GM10266 (cell line): Measurements from ENCODE around the gene MRO.
A peak's percentile ranks its signal among the peaks of the same experiment; 100 is the strongest.
"Not testable (repeated sequence)": the region's sequence is repeated elsewhere in the genome, so short reads cannot be mapped to it uniquely, and the experiment has no call there.

Experiments used
- DNase-seq: peaks from one replicate; pipeline ENCODE4 v3.0.0; 2012; ENCODE audit errors: extremely low spot score
- TF ChIP-seq, protein P1 (sequence below): IDR thresholded peaks from 2 replicates; pipeline ENCODE4 v1.5.1; 2012; ENCODE audit warnings: mild to moderate bottlenecking, low read depth; ENCODE audit not compliant: control insufficient read depth, insufficient read depth; ENCODE audit errors: missing control alignments

Gene MRO

DNA sequence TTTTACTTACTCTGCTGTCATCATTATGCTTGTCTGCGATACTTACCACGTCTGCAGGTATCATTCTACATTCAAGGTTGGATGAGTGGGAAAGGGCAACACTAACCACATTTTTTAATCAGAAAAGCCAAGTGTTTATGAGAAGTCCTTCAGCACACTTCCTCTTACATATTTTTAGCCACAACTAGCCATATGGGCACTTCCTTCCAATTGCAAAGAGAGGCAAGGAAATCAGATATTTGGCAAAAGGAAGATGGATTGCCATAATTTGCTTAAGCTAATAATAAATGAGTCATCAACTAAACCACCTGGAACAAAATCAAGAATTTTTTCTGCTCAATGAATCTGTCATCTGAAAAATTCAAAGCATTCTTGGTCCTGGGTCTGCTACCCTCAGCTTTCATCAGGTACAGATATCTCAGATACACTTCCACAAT lies 16.7 kb upstream of the MRO start:
- TF ChIP-seq, protein P1, sequence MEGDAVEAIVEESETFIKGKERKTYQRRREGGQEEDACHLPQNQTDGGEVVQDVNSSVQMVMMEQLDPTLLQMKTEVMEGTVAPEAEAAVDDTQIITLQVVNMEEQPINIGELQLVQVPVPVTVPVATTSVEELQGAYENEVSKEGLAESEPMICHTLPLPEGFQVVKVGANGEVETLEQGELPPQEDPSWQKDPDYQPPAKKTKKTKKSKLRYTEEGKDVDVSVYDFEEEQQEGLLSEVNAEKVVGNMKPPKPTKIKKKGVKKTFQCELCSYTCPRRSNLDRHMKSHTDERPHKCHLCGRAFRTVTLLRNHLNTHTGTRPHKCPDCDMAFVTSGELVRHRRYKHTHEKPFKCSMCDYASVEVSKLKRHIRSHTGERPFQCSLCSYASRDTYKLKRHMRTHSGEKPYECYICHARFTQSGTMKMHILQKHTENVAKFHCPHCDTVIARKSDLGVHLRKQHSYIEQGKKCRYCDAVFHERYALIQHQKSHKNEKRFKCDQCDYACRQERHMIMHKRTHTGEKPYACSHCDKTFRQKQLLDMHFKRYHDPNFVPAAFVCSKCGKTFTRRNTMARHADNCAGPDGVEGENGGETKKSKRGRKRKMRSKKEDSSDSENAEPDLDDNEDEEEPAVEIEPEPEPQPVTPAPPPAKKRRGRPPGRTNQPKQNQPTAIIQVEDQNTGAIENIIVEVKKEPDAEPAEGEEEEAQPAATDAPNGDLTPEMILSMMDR: no peak
- no peak for DNase-seq

DNA sequence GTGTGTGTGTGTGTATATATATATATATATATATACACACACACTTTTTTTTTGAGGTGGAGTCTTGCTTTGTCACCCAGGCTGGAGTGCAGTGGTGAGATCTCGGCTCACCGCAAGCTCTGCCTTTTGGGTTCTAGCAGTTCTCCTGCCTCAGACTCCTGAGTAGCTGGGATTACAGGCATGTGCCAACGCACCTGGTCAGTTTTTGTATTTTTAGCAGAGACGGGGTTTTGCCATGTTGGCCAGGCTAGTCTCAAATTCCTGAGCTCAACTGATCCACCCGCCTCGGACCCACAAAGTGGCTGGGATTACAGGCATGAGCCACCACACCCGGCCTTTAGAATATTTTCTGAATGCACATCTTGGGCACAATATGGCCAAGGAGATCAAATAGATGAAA lies 13.7 kb upstream of the MRO start:
- DNase-seq: not testable (repeated sequence)

DNA sequence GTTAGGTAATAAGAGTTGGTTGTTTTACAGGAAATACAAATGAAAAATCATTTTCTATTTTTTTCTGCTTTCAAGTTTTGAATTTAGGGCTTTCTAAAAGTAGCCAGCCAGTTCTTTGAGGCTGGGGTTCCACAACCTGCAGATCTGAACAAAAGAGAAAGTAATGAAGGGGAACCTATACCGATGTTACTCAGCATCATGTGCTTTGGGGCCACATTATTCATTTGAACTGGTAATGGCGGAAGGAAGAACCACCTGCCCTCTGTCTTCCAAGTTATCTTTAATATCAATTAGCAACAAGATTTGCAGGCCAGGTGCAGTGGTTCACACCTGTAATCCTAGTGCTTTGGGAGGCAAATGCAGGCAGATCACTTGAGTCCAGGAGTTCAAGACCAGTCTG lies 12.9 kb upstream of the MRO start:
- DNase-seq: peak; percentile 43

DNA sequence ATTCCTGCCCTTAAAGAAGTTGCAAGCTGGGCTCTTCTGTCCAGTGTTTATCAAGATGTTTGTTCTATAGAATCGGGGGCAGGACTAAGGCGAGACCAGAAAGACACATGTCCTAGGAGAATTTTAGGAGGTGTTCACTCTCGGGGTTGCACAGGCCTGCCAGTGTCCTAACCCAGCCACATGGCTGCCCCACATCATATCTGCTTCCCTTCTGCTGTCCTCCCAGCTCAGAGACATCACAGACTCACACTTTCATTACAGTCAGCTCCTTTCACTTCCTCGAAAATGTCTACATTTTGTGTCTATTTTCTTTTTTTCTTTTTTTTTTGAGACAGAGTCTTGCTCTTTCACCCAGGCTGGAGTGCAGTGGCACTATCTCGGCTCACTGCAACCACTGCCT lies 10.7 kb upstream of the MRO start:
- TF ChIP-seq, protein P1: no peak
- peak; percentile 21 for DNase-seq

More for the DNA sequence above, 12.9 kb upstream of the MRO start:
- TF ChIP-seq, protein P1: no peak

DNA sequence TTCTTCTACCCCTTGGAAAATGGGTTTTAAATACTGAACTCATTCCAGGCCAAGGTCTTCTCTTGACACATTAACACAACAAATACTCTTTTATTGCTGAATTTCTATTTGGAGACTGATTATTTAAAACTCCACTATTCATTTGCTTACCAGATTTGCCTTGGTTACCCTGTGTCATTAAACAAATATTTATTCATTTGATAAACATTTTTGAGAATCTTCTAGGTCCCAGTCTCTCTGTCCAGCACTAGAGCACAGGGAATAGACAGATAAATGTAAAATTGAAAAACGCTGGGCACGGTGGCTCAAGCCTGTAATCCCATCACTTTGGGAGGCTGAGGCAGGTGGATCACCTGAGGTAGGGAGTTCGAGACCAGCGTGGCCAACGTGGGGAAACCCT lies 9.8 kb upstream of the MRO start:
- DNase-seq: no peak
- TF ChIP-seq, protein P1: no peak

DNA sequence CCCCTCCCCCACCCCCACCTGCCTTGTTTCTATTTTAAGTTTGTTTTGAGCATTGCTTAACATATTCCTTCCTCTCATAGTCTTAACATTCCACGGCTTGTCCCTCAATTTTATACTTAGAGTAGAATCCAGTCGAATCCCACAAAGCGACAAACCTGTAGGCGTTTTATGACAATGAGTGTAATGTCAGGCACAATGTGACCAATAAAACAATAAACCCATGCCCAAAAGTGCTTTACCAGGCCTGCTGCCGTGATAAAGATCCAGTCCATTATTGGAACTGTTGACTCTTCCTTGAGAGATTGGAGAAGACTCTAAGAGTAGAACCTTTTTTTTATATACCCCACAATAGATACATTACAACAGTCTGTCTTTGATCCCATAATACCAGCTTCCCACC lies 6.2 kb upstream of the MRO start:
- DNase-seq: no peak

DNA sequence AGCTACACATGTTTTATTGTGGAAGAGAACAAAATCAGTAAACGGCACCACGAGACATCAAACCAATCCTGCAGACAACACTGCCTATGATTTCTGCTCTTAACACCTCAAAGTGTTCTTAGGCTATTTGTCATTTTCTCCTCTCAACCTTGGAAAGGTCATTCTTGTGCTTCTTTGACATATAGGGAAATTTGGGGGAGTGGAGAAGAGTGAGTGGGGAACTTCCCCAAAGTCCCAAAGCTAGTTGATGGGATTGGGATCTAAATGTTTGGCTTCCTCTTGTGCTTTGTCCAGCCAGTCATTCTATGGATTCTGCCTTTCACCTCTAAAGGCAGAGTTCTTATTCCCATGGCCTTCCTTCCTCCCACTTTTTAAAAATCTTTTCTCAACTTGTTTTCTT lies 5.8 kb upstream of the MRO start:
- TF ChIP-seq, protein P1: no peak
- DNase-seq: no peak

More for the DNA sequence above, 6.2 kb upstream of the MRO start:
- TF ChIP-seq, protein P1: no peak

DNA sequence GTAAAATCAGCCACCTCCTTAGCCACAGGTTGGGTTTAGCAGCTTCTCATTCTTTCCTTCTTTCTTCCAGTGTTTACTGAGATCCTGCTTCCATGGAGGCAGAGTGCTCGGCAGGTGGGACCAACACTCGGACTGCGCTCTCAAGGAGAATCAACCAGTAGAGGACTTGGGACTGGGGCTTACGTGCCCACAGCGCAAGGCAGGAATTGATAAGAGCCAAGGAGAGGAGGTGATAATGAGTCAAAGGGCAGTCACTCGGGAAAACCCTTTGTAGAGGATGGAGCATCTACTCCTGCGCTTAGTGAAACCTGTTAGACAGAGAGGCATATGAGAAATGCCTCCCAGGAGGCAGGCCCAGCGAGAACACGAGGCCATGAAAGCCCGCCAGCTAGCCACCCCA lies 2.9 kb upstream of the MRO start:
- TF ChIP-seq, protein P1: no peak
- no peak for DNase-seq
